Neural crest cell (in vitro differentiated cells): Measurements from ENCODE around the gene DHX29. TPM values are rescaled to one million over a fixed set of nuclear protein-coding genes. Genes with fewer than 3 reads are reported as not detected.

Source experiments
- DNase-seq: peaks from one replicate; pipeline ENCODE4 v3.0.0; 2021; ENCODE audit warnings: low read depth, mixed read lengths, low spot score
- H3K27ac Mint-ChIP-seq: one replicate; pipeline ENCODE4 v1.8.0; 2021; ENCODE audit warnings: mild to moderate bottlenecking, mixed read lengths; ENCODE audit not compliant: unreplicated experiment
- H3K27me3 Mint-ChIP-seq: 2 replicates; pipeline ENCODE4 v1.8.0; 2021; ENCODE audit warnings: low read depth, mild to moderate bottlenecking, mixed read lengths
- H3K36me3 Mint-ChIP-seq: 2 replicates; pipeline ENCODE4 v1.8.0; 2021; ENCODE audit warnings: low read depth, mild to moderate bottlenecking, mixed read lengths
- H3K4me1 Mint-ChIP-seq: 2 replicates; pipeline ENCODE4 v1.8.0; 2021; ENCODE audit warnings: mixed read lengths
- H3K4me3 Mint-ChIP-seq: one replicate; pipeline ENCODE4 v1.8.0; 2021; ENCODE audit warnings: mild to moderate bottlenecking, mixed read lengths
- H3K9me3 Mint-ChIP-seq: 2 replicates; pipeline ENCODE4 v1.8.0; 2021; ENCODE audit warnings: mixed read lengths
- total RNA-seq: library from RNA; stranded (reverse); gene quantifications from 2 replicates; pipeline ENCODE4 v1.2.1, GENCODE V29; 2021
- TF ChIP-seq, protein P1 (sequence below): fragments of 200-600 bp; sonication (generic); conservative IDR thresholded peaks from 2 replicates; pipeline ENCODE4 v1.5.0; 2021; ENCODE audit warnings: antibody characterized with exemption, mild to moderate bottlenecking

The DHX29 gene
- total RNA-seq, 1 donor from 2014 or later = 29.6 TPM

GRCh38 chr5:55305345-55305744, 2.1 kb downstream of the DHX29 start:
- no peak overlapping the region for H3K27ac Mint-ChIP-seq
- no peaks in the 10 kb centered on the region for H3K4me1 Mint-ChIP-seq
- H3K4me3 Mint-ChIP-seq = no peak overlapping the region
- H3K9me3 Mint-ChIP-seq = no peaks in the 10 kb centered on the region
- no peaks in the 10 kb centered on the region for H3K27me3 Mint-ChIP-seq
- H3K36me3 Mint-ChIP-seq = peaks cover 12% of the 10 kb centered on the region
- TF ChIP-seq, protein P1, sequence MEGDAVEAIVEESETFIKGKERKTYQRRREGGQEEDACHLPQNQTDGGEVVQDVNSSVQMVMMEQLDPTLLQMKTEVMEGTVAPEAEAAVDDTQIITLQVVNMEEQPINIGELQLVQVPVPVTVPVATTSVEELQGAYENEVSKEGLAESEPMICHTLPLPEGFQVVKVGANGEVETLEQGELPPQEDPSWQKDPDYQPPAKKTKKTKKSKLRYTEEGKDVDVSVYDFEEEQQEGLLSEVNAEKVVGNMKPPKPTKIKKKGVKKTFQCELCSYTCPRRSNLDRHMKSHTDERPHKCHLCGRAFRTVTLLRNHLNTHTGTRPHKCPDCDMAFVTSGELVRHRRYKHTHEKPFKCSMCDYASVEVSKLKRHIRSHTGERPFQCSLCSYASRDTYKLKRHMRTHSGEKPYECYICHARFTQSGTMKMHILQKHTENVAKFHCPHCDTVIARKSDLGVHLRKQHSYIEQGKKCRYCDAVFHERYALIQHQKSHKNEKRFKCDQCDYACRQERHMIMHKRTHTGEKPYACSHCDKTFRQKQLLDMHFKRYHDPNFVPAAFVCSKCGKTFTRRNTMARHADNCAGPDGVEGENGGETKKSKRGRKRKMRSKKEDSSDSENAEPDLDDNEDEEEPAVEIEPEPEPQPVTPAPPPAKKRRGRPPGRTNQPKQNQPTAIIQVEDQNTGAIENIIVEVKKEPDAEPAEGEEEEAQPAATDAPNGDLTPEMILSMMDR = no peak
- no peak for DNase-seq

- no peaks in the 10 kb centered on the region for H3K4me1 Mint-ChIP-seq
- H3K4me3 Mint-ChIP-seq = no peak overlapping the region
- H3K36me3 Mint-ChIP-seq = peaks cover 14% of the 10 kb centered on the region
- no peak for DNase-seq
- no peaks in the 10 kb centered on the region for H3K9me3 Mint-ChIP-seq
- no peaks in the 10 kb centered on the region for H3K27me3 Mint-ChIP-seq
- no peak overlapping the region for H3K27ac Mint-ChIP-seq
- TF ChIP-seq, protein P1 = no peak
Measured at GRCh38 chr5:55304584-55304983, 2.9 kb downstream of the DHX29 start.

GRCh38 chr5:55303238-55303690, 4.2 kb downstream of the DHX29 start:
- Mint-ChIP-seq H3K4me1 (no peaks in the 10 kb centered on the region), H3K4me3 (peak overlapping the region; percentile 11), H3K36me3 (peaks cover 18% of the 10 kb centered on the region), H3K9me3 (no peaks in the 10 kb centered on the region), H3K27me3 (no peaks in the 10 kb centered on the region), H3K27ac (no peak overlapping the region)
- TF ChIP-seq, protein P1 = no peak
- DNase-seq = no peak

DNA sequence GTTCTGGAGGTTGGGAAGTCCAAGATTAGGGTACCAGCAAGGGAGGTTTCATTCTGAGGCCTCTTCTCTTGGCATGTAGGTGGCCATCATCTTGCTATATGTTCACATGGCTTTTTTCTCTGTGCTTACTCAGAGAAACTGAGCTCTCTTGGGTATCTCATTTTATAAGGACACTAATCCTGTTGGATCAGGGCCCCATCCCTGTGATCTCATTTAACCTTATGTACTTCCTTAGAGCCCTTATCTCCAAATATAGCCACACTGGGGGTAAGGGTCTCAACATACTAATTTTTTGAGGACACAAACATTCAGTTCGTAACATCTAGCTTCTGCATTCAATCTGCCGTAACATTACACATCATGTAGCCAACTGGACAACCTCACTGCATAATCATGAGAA, 6.6 kb downstream of the DHX29 start:
- H3K36me3 Mint-ChIP-seq = peaks cover 26% of the 10 kb centered on the region
- H3K9me3 Mint-ChIP-seq = no peaks in the 10 kb centered on the region

DNA sequence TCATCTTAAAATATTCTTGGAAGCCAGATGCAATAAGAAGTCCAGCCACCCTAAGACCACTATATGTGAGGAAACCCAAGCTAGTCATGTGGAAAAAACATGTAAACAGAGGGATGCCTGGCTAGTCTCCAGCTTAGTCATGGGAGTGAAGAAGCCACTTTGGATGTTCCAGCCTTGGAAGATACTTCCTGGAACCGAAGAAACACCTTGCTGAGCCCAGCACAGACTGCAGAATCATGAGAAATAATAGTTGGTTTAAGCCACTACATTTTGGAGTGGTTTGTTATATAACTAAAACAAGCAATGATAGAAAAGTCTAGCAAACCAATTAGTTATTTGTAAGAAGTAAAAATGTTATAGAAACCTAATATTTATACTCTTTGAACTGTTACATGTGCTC, 12.6 kb downstream of the DHX29 start:
- Mint-ChIP-seq H3K27me3 (no peaks in the 10 kb centered on the region), H3K9me3 (no peaks in the 10 kb centered on the region), H3K27ac (no peak overlapping the region), H3K4me3 (no peak overlapping the region), H3K4me1 (no peaks in the 10 kb centered on the region), H3K36me3 (peaks cover 36% of the 10 kb centered on the region)
- DNase-seq = no peak
- TF ChIP-seq, protein P1 = no peak

More for the DNA sequence above, 6.6 kb downstream of the DHX29 start:
- no peaks in the 10 kb centered on the region for H3K4me1 Mint-ChIP-seq
- TF ChIP-seq, protein P1 = no peak
- no peaks in the 10 kb centered on the region for H3K27me3 Mint-ChIP-seq
- no peak overlapping the region for H3K27ac Mint-ChIP-seq
- no peak overlapping the region for H3K4me3 Mint-ChIP-seq
- no peak for DNase-seq

- Mint-ChIP-seq H3K27me3 (no peaks in the 10 kb centered on the region), H3K27ac (no peak overlapping the region), H3K9me3 (no peaks in the 10 kb centered on the region), H3K36me3 (peaks cover 32% of the 10 kb centered on the region), H3K4me3 (no peak overlapping the region), H3K4me1 (no peaks in the 10 kb centered on the region)
- DNase-seq = no peak
- TF ChIP-seq, protein P1 = no peak
Measured at GRCh38 chr5:55290991-55291390, 16.5 kb downstream of the DHX29 start.
